Skeletal muscle satellite cell (primary cell): ENCODE measurements around the gene PRM1.
A peak's percentile ranks its signal among the peaks of the same experiment; 100 is the strongest.
"Not testable (repeated sequence)": the region's sequence is repeated elsewhere in the genome, so short reads cannot be mapped to it uniquely, and the experiment has no call there.

ENCODE experiments used
- H3K27me3 ChIP-seq: 2 replicates; pipeline ENCODE4 v1.7.0; 2013; ENCODE audit warnings: low read length; ENCODE audit not compliant: control insufficient read depth, insufficient read depth
- H3K36me3 ChIP-seq: 2 replicates; pipeline ENCODE4 v1.7.0; 2013; ENCODE audit warnings: mild to moderate bottlenecking, control low read depth, low read length; ENCODE audit not compliant: insufficient read depth
- H3K4me1 ChIP-seq: 2 replicates; pipeline ENCODE4 v1.7.0; 2013; ENCODE audit warnings: low read length; ENCODE audit not compliant: control insufficient read depth, insufficient read depth
- H3K4me2 ChIP-seq: 2 replicates; pipeline ENCODE4 v1.7.0; 2013; ENCODE audit warnings: mild to moderate bottlenecking, low read length
- H3K4me3 ChIP-seq: 2 replicates; pipeline ENCODE4 v1.7.0; 2013; ENCODE audit warnings: low read length
- H3K9ac ChIP-seq: 2 replicates; pipeline ENCODE4 v1.7.0; 2013; ENCODE audit warnings: mild to moderate bottlenecking, low read depth, low read length, moderate library complexity
- H3K9me3 ChIP-seq: replicated peaks from 2 replicates; pipeline ENCODE4 v1.7.0; 2013; ENCODE audit warnings: mild to moderate bottlenecking, control low read depth, low read length

PRM1 gene

GRCh38 chr16:11301645-11302501, 20.7 kb upstream of the PRM1 start:
- no peak overlapping the region for H3K4me2 ChIP-seq
- H3K27me3 ChIP-seq: no peaks in the 10 kb centered on the region
- H3K9me3 ChIP-seq: no peaks in the 10 kb centered on the region
- no peak overlapping the region for H3K9ac ChIP-seq
- peaks cover 6% of the 10 kb centered on the region for H3K4me1 ChIP-seq
- no peak overlapping the region for H3K4me3 ChIP-seq
- H3K36me3 ChIP-seq: no peaks in the 10 kb centered on the region

- H3K27me3 ChIP-seq: no peaks in the 10 kb centered on the region
- H3K9ac ChIP-seq: no peak overlapping the region
- H3K36me3 ChIP-seq: no peaks in the 10 kb centered on the region
- no peaks in the 10 kb centered on the region for H3K9me3 ChIP-seq
- peaks cover 6% of the 10 kb centered on the region for H3K4me1 ChIP-seq
- H3K4me2 ChIP-seq: no peak overlapping the region
- no peak overlapping the region for H3K4me3 ChIP-seq
Measured at GRCh38 chr16:11300560-11300892, 19.4 kb upstream of the PRM1 start.

GRCh38 chr16:11299865-11300559, 18.9 kb upstream of the PRM1 start:
- Histone ChIP-seq H3K9ac (no peak overlapping the region), H3K9me3 (no peaks in the 10 kb centered on the region), H3K36me3 (no peaks in the 10 kb centered on the region), H3K27me3 (no peaks in the 10 kb centered on the region), H3K4me3 (no peak overlapping the region), H3K4me1 (peaks cover 6% of the 10 kb centered on the region), H3K4me2 (no peak overlapping the region)

GRCh38 chr16:11298950-11299547, 17.9 kb upstream of the PRM1 start:
- not testable (repeated sequence) for H3K27me3 ChIP-seq, H3K36me3 ChIP-seq

GRCh38 chr16:11298143-11298900, 17.2 kb upstream of the PRM1 start:
- Histone ChIP-seq H3K4me1 (peaks cover 6% of the 10 kb centered on the region), H3K4me3 (no peak overlapping the region), H3K27me3 (peaks cover 6% of the 10 kb centered on the region), H3K4me2 (no peak overlapping the region), H3K36me3 (no peaks in the 10 kb centered on the region), H3K9me3 (no peaks in the 10 kb centered on the region), H3K9ac (no peak overlapping the region)

More at GRCh38 chr16:11298950-11299547, 17.9 kb upstream of the PRM1 start:
- H3K4me2 ChIP-seq, H3K9me3 ChIP-seq, H3K4me3 ChIP-seq, H3K4me1 ChIP-seq, H3K9ac ChIP-seq: not testable (repeated sequence)

GRCh38 chr16:11297492-11298142, 16.5 kb upstream of the PRM1 start:
- Histone ChIP-seq H3K36me3 (no peaks in the 10 kb centered on the region), H3K4me3 (peak overlapping the region; percentile 34), H3K9ac (no peak overlapping the region), H3K4me2 (peak overlapping the region; percentile 70), H3K4me1 (peaks cover 6% of the 10 kb centered on the region), H3K27me3 (peaks cover 12% of the 10 kb centered on the region), H3K9me3 (no peaks in the 10 kb centered on the region)

GRCh38 chr16:11296706-11297491, 15.8 kb upstream of the PRM1 start:
- Histone ChIP-seq H3K9ac (no peak overlapping the region), H3K36me3 (no peaks in the 10 kb centered on the region), H3K4me3 (peak overlapping the region; percentile 34), H3K9me3 (no peaks in the 10 kb centered on the region), H3K27me3 (peaks cover 16% of the 10 kb centered on the region), H3K4me1 (peaks cover 6% of the 10 kb centered on the region), H3K4me2 (peak overlapping the region; percentile 70)

GRCh38 chr16:11296351-11296705, 15.2 kb upstream of the PRM1 start:
- Histone ChIP-seq H3K4me1 (peaks cover 6% of the 10 kb centered on the region), H3K9ac (no peak overlapping the region), H3K4me3 (no peak overlapping the region), H3K27me3 (peaks cover 21% of the 10 kb centered on the region), H3K9me3 (no peaks in the 10 kb centered on the region), H3K4me2 (no peak overlapping the region), H3K36me3 (no peaks in the 10 kb centered on the region)

GRCh38 chr16:11295672-11296071, 14.5 kb upstream of the PRM1 start:
- no peak overlapping the region for H3K4me3 ChIP-seq
- no peaks in the 10 kb centered on the region for H3K9me3 ChIP-seq
- H3K4me2 ChIP-seq: no peak overlapping the region
- peaks cover 6% of the 10 kb centered on the region for H3K4me1 ChIP-seq
- H3K27me3 ChIP-seq: peaks cover 28% of the 10 kb centered on the region
- H3K9ac ChIP-seq: no peak overlapping the region
- H3K36me3 ChIP-seq: no peaks in the 10 kb centered on the region

GRCh38 chr16:11292076-11292748, 11.1 kb upstream of the PRM1 start:
- no peaks in the 10 kb centered on the region for H3K36me3 ChIP-seq
- peaks cover 50% of the 10 kb centered on the region for H3K27me3 ChIP-seq
- H3K4me3 ChIP-seq: no peak overlapping the region
- no peaks in the 10 kb centered on the region for H3K4me1 ChIP-seq
- no peaks in the 10 kb centered on the region for H3K9me3 ChIP-seq
- no peak overlapping the region for H3K4me2 ChIP-seq
- H3K9ac ChIP-seq: no peak overlapping the region
